Pancreas (tissue), 10 donors: ENCODE results near the gene RGS14. TPM values are rescaled to one million over a fixed set of nuclear protein-coding genes. Genes with fewer than 3 reads are reported as not detected.

ENCODE experiments used
- ATAC-seq, 4 donors: fragments of 200-7000 bp; cut with Tn5 transposase; one replicate each; pipeline versions ENCODE4 v1.8.0 to v1.9.1; 2020; ENCODE audit warnings: mild to moderate bottlenecking in 4 of 4, moderate library complexity in 4 of 4
- DNase-seq, 6 donors: peaks; one replicate each; pipeline ENCODE4 v3.0.0-alpha.2; 2020
- FAIRE-seq: peaks from 2 replicates; lab custom pipeline; 2012; peaks lifted over from hg19 to GRCh38; lab: Jason Lieb, UNC
- H3K27ac ChIP-seq, 4 donors: fragments of 200-600 bp; sonication (generic); 1 replicate in 3 of 4; 2 replicates in 1 of 4; pipeline versions ENCODE4 v1.5.0 to v1.8.0; 2020
- H3K27me3 ChIP-seq, 4 donors: fragments of 200-600 bp; one replicate each; pipeline ENCODE4 v1.8.0; 2021
- H3K36me3 ChIP-seq, 3 donors: fragments of 200-600 bp; sonication (generic) in 1 of 3; one replicate each; pipeline versions ENCODE4 v1.5.0 to v1.8.0; 2020 to 2021
- H3K4me1 ChIP-seq, 3 donors: fragments of 200-600 bp; one replicate each; pipeline ENCODE4 v1.8.0; 2021
- H3K4me3 ChIP-seq, 4 donors: fragments of 200-600 bp; sonication (generic) in 2 of 4; one replicate each; pipeline versions ENCODE4 v1.5.0 to v1.8.0; 2020 to 2021
- H3K9me3 ChIP-seq, 4 donors: fragments of 200-600 bp; one replicate each; pipeline ENCODE4 v1.8.0; 2021
- CTCF ChIP-seq, 4 donors: fragments of 200-600 bp; sonication (generic) in 3 of 4; IDR thresholded peaks; one replicate each; pipeline versions ENCODE4 v1.5.0 to v1.8.0; 2021; ENCODE audit warnings: antibody characterized with exemption in 4 of 4
- WGBS, 2 donors: extraction: QIAGEN DNeasy Blood & Tissue Kit; methylation state at CpG; one replicate each; pipeline ENCODE4 v1.1.7; 2013; 5-methylcytosine and 5-hydroxymethylcytosine counted together
- intact Hi-C, 3 donors: fragments of 100-400 bp; cut with DNase I; formaldehyde crosslinking; loops; one replicate each; pipeline versions ENCODE4 v1.11.1 to v1.14.2; 2022
- polyA plus RNA-seq, 2 donors: library from polyadenylated mRNA; stranded (reverse); fragments of 200-250 nt; gene quantifications; one replicate each; pipeline ENCODE4 v1.2.3, GENCODE V29; 2013
- total RNA-seq, 6 donors: library from RNA; stranded (reverse); fragmentation: NEBNext Ultra II Directional in 4 of 6; extraction: Animal tissue kit (Norgen Biotek cat#: 25700) in 4 of 6; gene quantifications; one replicate each; pipeline versions ENCODE4 v1.2.1 to v1.2.4, GENCODE V29; 2021 to 2023
- donor health status: healthy with polysubstance abuse.
- donor health status: DM: no; HTN: no; CAD: no; lungs with moderate emphysema.
- donor health status: DM: no; HTN: no; CAD: no.
- donor health status: control.
- donor health status: control.
- donor health status: Bipolar disorder and iron deficiency.
- donor health status: DM: yes; HTN: yes; CAD: no.
- donor health status: DM: no; HTN: no; CAD: no.
- donor health status: DM: no; HTN: no; CAD: no.
- donor health status: DM: yes; HTN: yes; CAD: no.

The RGS14 gene
- total and polyA plus RNA-seq, 8 donors = 7.0 to 30.9 (median 12.2) TPM

- Histone ChIP-seq H3K27me3 (no peaks in the 10 kb centered on the region), H3K9me3 (no peaks in the 10 kb centered on the region), H3K27ac (no peak overlapping the region), H3K36me3 (no peaks in the 10 kb centered on the region), H3K4me1 (no peaks in the 10 kb centered on the region), H3K4me3 (no peak overlapping the region)
- intact Hi-C loops = loop anchor here in 1 of 3 donors (10.0 kb wide), 1 partner anchor 73 kb away; the partner anchor contains the start of gene MXD3
- no peak for TF ChIP-seq CTCF (IDR thresholded peaks at IDR 0.05)
- WGBS, 2 donors = 66 to 67% methylated on average over 14 of the region's 14 CpGs
- FAIRE-seq (no peak), ATAC-seq (no peak), DNase-seq (no peak)
Observed at GRCh38 chr5:177387405-177387804, 29.7 kb downstream of the RGS14 start.

GRCh38 chr5:177388521-177389052 is 30.9 kb downstream of the RGS14 start:
- WGBS, 2 donors = 83 to 91% methylated on average over 10 of the region's 10 CpGs
- no peak overlapping the region for H3K27ac ChIP-seq
- FAIRE-seq = no peak
- H3K4me1 ChIP-seq = no peaks in the 10 kb centered on the region
- no peaks in the 10 kb centered on the region for H3K36me3 ChIP-seq
- TF ChIP-seq CTCF (IDR thresholded peaks at IDR 0.05) = no peak
- no peak for ATAC-seq
- H3K4me3 ChIP-seq = no peak overlapping the region
- intact Hi-C loops = loop anchor here in 1 of 3 donors (10.0 kb wide), 1 partner anchor 74 kb away; the partner anchor contains the start of gene MXD3
- DNase-seq = no peak
- H3K9me3 ChIP-seq = no peaks in the 10 kb centered on the region
- H3K27me3 ChIP-seq = no peaks in the 10 kb centered on the region

- TF ChIP-seq CTCF (IDR thresholded peaks at IDR 0.05) = no peak
- Histone ChIP-seq H3K27me3 (no peaks in the 10 kb centered on the region), H3K9me3 (no peaks in the 10 kb centered on the region), H3K36me3 (no peaks in the 10 kb centered on the region), H3K27ac (peak overlapping the region in 1 of 4 donors; percentile 8), H3K4me1 (no peaks in the 10 kb centered on the region), H3K4me3 (no peak overlapping the region)
- WGBS, 2 donors = 60 to 62% methylated on average over 21 of the region's 21 CpGs
- FAIRE-seq (no peak), DNase-seq (no peak), ATAC-seq (peak in 2 of 4 donors; percentile 41 to 60)
- intact Hi-C loops = loop anchor here in 2 of 3 donors (5.0 to 10.0 kb wide), 3 partner anchors 63 to 113 kb away; partner anchors contain the start of gene MXD3 (in 1 of the 2)
Observed at GRCh38 chr5:177389241-177390169, 31.8 kb downstream of the RGS14 start.

- Histone ChIP-seq H3K27me3 (no peaks in the 10 kb centered on the region), H3K27ac (no peak overlapping the region), H3K4me3 (no peak overlapping the region), H3K9me3 (no peaks in the 10 kb centered on the region), H3K36me3 (no peaks in the 10 kb centered on the region), H3K4me1 (no peaks in the 10 kb centered on the region)
- DNase-seq (peak; percentile 77 to 92 (median 86)), ATAC-seq (peak; percentile 90 to 97 (median 95)), FAIRE-seq (no peak)
- 22 to 26% methylated on average over 13 of the region's 13 CpGs for WGBS, 2 donors
- peak; percentile 95 to 99 (median 98) for TF ChIP-seq CTCF (IDR thresholded peaks at IDR 0.05)
- intact Hi-C loops = loop anchor here in 2 of 3 donors (5.0 kb wide), 2 partner anchors 62 to 112 kb away; no protein-coding TSS in a partner anchor
Observed at GRCh38 chr5:177390363-177391300, 32.9 kb downstream of the RGS14 start.
